GM12892 (cell line): ENCODE data around the gene CHTF8.

Source experiments
- POLR2A ChIP-seq: IDR thresholded peaks from 2 replicates; pipeline ENCODE4 v1.6.1; 2011; ENCODE audit warnings: low read depth, low read length, control low read depth
- POLR2AphosphoS5 ChIP-seq: IDR thresholded peaks from 2 replicates; pipeline ENCODE4 v1.6.1; 2011; ENCODE audit warnings: low read depth, low read length, control low read depth

GRCh38 chr16:69094501-69094900, 37.9 kb downstream of the CHTF8 start:
- TF ChIP-seq POLR2A (no peak), POLR2AphosphoS5 (no peak)
